Neuron (in vitro differentiated cells): ENCODE data around the gene GGA3.
"Not testable (repeated sequence)": the region's sequence is repeated elsewhere in the genome, so short reads cannot be mapped to it uniquely, and the experiment has no call there.

ENCODE experiments used
- H2AFZ ChIP-seq: one replicate; pipeline ENCODE4 v1.6.1; 2013; ENCODE audit warnings: low read depth, mild to moderate bottlenecking, inconsistent platforms, low read length, moderate library complexity
- H3K27me3 ChIP-seq: one replicate; pipeline ENCODE4 v1.6.1; 2013; ENCODE audit warnings: low read length; ENCODE audit not compliant: insufficient read depth
- H3K36me3 ChIP-seq: one replicate; pipeline ENCODE4 v1.6.1; 2013; ENCODE audit warnings: low read length; ENCODE audit not compliant: insufficient read depth
- H3K4me1 ChIP-seq: one replicate; pipeline ENCODE4 v1.6.1; 2013; ENCODE audit warnings: low read length; ENCODE audit not compliant: insufficient read depth
- H3K4me3 ChIP-seq: 2 replicates; pipeline ENCODE4 v1.5.1; 2013; ENCODE audit warnings: mild to moderate bottlenecking, low read length, moderate library complexity
- H3K9me3 ChIP-seq: one replicate; pipeline ENCODE4 v1.6.1; 2013; ENCODE audit warnings: low read length

Gene GGA3

GRCh38 chr17:75267411-75268232, 6.2 kb upstream of the GGA3 start:
- H3K9me3 ChIP-seq: no peaks in the 10 kb centered on the region
- no peaks in the 10 kb centered on the region for H3K27me3 ChIP-seq
- H3K4me3 ChIP-seq: no peak overlapping the region
- peaks cover 23% of the 10 kb centered on the region for H3K36me3 ChIP-seq
- H2AFZ ChIP-seq: no peak overlapping the region
- peaks cover 17% of the 10 kb centered on the region for H3K4me1 ChIP-seq

GRCh38 chr17:75267153-75267410, 5.7 kb upstream of the GGA3 start:
- Histone ChIP-seq H2AFZ (no peak overlapping the region), H3K27me3 (no peaks in the 10 kb centered on the region), H3K9me3 (no peaks in the 10 kb centered on the region), H3K36me3 (peaks cover 23% of the 10 kb centered on the region), H3K4me1 (peaks cover 19% of the 10 kb centered on the region), H3K4me3 (no peak overlapping the region)

GRCh38 chr17:75266316-75267152, 5.1 kb upstream of the GGA3 start:
- Histone ChIP-seq H3K9me3 (no peaks in the 10 kb centered on the region), H3K4me1 (peaks cover 16% of the 10 kb centered on the region), H3K27me3 (no peaks in the 10 kb centered on the region), H3K4me3 (no peak overlapping the region), H2AFZ (no peak overlapping the region), H3K36me3 (peaks cover 23% of the 10 kb centered on the region)

- Histone ChIP-seq H3K9me3 (no peaks in the 10 kb centered on the region), H3K4me3 (no peak overlapping the region), H3K4me1 (peaks cover 18% of the 10 kb centered on the region), H3K27me3 (no peaks in the 10 kb centered on the region), H2AFZ (no peak overlapping the region), H3K36me3 (peaks cover 23% of the 10 kb centered on the region)
Measured at GRCh38 chr17:75265614-75266315, 4.4 kb upstream of the GGA3 start.

- Histone ChIP-seq H3K36me3 (peaks cover 23% of the 10 kb centered on the region), H3K4me1 (peaks cover 24% of the 10 kb centered on the region), H2AFZ (no peak overlapping the region), H3K27me3 (no peaks in the 10 kb centered on the region), H3K4me3 (peak overlapping the region; percentile 77), H3K9me3 (no peaks in the 10 kb centered on the region)
Measured at GRCh38 chr17:75263055-75263454, 1.6 kb upstream of the GGA3 start.

GRCh38 chr17:75262112-75262606, 753 bp upstream of the GGA3 start:
- Histone ChIP-seq H3K4me3 (peak overlapping the region; percentile 77), H2AFZ (peak overlapping the region; percentile 33), H3K36me3 (peaks cover 23% of the 10 kb centered on the region), H3K4me1 (peaks cover 24% of the 10 kb centered on the region), H3K9me3 (no peaks in the 10 kb centered on the region), H3K27me3 (no peaks in the 10 kb centered on the region)

- peak overlapping the region; percentile 77 for H3K4me3 ChIP-seq
- H3K4me1 ChIP-seq: peaks cover 24% of the 10 kb centered on the region
- H3K27me3 ChIP-seq: no peaks in the 10 kb centered on the region
- H2AFZ ChIP-seq: peak overlapping the region; percentile 33
- no peaks in the 10 kb centered on the region for H3K9me3 ChIP-seq
- peaks cover 17% of the 10 kb centered on the region for H3K36me3 ChIP-seq
Measured at GRCh38 chr17:75260641-75261335, 618 bp downstream of the GGA3 start.

GRCh38 chr17:75257228-75257627, 4.2 kb downstream of the GGA3 start:
- peaks cover 16% of the 10 kb centered on the region for H3K4me1 ChIP-seq
- H3K4me3 ChIP-seq, H3K9me3 ChIP-seq, H3K36me3 ChIP-seq, H3K27me3 ChIP-seq, H2AFZ ChIP-seq: not testable (repeated sequence)

GRCh38 chr17:75255954-75256698, 5.3 kb downstream of the GGA3 start:
- H3K4me3 ChIP-seq, H3K27me3 ChIP-seq, H2AFZ ChIP-seq, H3K9me3 ChIP-seq, H3K36me3 ChIP-seq: not testable (repeated sequence)
- H3K4me1 ChIP-seq: peaks cover 15% of the 10 kb centered on the region

- H3K27me3 ChIP-seq: no peaks in the 10 kb centered on the region
- no peak overlapping the region for H3K4me3 ChIP-seq
- H2AFZ ChIP-seq: no peak overlapping the region
- no peaks in the 10 kb centered on the region for H3K4me1 ChIP-seq
- no peaks in the 10 kb centered on the region for H3K9me3 ChIP-seq
- no peaks in the 10 kb centered on the region for H3K36me3 ChIP-seq
Measured at GRCh38 chr17:75252039-75252816, 9.2 kb downstream of the GGA3 start.

- Histone ChIP-seq H3K4me1 (no peaks in the 10 kb centered on the region), H3K9me3 (no peaks in the 10 kb centered on the region), H3K27me3 (no peaks in the 10 kb centered on the region), H3K4me3 (no peak overlapping the region), H2AFZ (no peak overlapping the region), H3K36me3 (peaks cover 16% of the 10 kb centered on the region)
Measured at GRCh38 chr17:75250009-75250471, 11.4 kb downstream of the GGA3 start.
